Neural cell (in vitro differentiated cells): ENCODE results near the gene C14orf39. TPM values are rescaled to one million over a fixed set of nuclear protein-coding genes. Genes with fewer than 3 reads are reported as not detected.

Source experiments
- H2AFZ ChIP-seq: fragments of 200-600, 300-800 bp; sonication (generic), shearing (Covaris generic); 2 replicates; pipeline ENCODE4 v1.6.0; 2014; ENCODE audit warnings: low read depth, mild to moderate bottlenecking, antibody characterized with exemption, low read length, moderate library complexity
- H3F3A ChIP-seq: fragments of 200-600 bp; shearing (Covaris generic); 2 replicates; pipeline ENCODE4 v1.6.1; 2016; ENCODE audit warnings: mild to moderate bottlenecking, moderate library complexity, mixed read lengths, antibody characterized with exemption, low read length; ENCODE audit not compliant: insufficient read depth, poor library complexity, severe bottlenecking
- H3K27ac ChIP-seq: fragments of 200-600, 300-800 bp; sonication (generic), shearing (Covaris generic); 2 replicates; pipeline ENCODE4 v1.5.1; 2014; ENCODE audit warnings: mild to moderate bottlenecking, low read length, moderate library complexity
- H3K27me3 ChIP-seq: fragments of 300-800, 200-600 bp; sonication (generic), shearing (Covaris generic); 2 replicates; pipeline ENCODE4 v1.6.0; 2014; ENCODE audit warnings: mild to moderate bottlenecking, low read depth, low read length, moderate library complexity; ENCODE audit not compliant: insufficient read depth
- H3K36me3 ChIP-seq: fragments of 300-800, 200-600 bp; sonication (generic), shearing (Covaris generic); 2 replicates; pipeline ENCODE4 v1.5.1; 2014; ENCODE audit warnings: mild to moderate bottlenecking, antibody characterized with exemption, low read length, moderate library complexity; ENCODE audit not compliant: insufficient read depth
- H3K4me2 ChIP-seq: fragments of 300-800, 200-600 bp; sonication (generic), shearing (Covaris generic); 2 replicates; pipeline ENCODE4 v1.6.0; 2014; ENCODE audit warnings: mild to moderate bottlenecking, low read length
- H3K4me3 ChIP-seq: fragments of 300-800, 200-600 bp; sonication (generic), shearing (Covaris generic); 2 replicates; pipeline ENCODE4 v1.5.1; 2014; ENCODE audit warnings: mild to moderate bottlenecking, low read length, moderate library complexity
- H3K79me2 ChIP-seq: fragments of 200-600 bp; shearing (Covaris generic); replicated peaks from 2 replicates; pipeline ENCODE4 v1.6.0; 2014; ENCODE audit warnings: mild to moderate bottlenecking, low read length, moderate library complexity; ENCODE audit not compliant: insufficient read depth
- H3K9ac ChIP-seq: fragments of 300-800, 200-600 bp; sonication (generic), shearing (Covaris generic); 2 replicates; pipeline ENCODE4 v1.6.1; 2016; ENCODE audit warnings: mild to moderate bottlenecking, low read length, mixed read lengths
- H3K9me2 ChIP-seq: fragments of 200-600 bp; shearing (Covaris generic); 2 replicates; pipeline ENCODE4 v1.6.1; 2016; ENCODE audit warnings: mild to moderate bottlenecking, low read length, mixed read lengths; ENCODE audit not compliant: insufficient read depth
- H3K9me3 ChIP-seq: fragments of 200-600, 300-800 bp; sonication (generic), shearing (Covaris generic); 2 replicates; pipeline ENCODE4 v1.6.1; 2016; ENCODE audit warnings: mild to moderate bottlenecking, mixed run types, low read length, moderate library complexity, mixed read lengths
- H4K20me1 ChIP-seq: fragments of 200-600 bp; shearing (Covaris generic); 2 replicates; pipeline ENCODE4 v1.6.1; 2016; ENCODE audit warnings: mild to moderate bottlenecking, mixed run types; ENCODE audit not compliant: insufficient read depth
- CTCF ChIP-seq: fragments of 450-650 bp; IDR thresholded peaks from 2 replicates; pipeline ENCODE4 v1.5.1; 2014; ENCODE audit warnings: antibody characterized with exemption, mild to moderate bottlenecking, moderate library complexity; ENCODE audit not compliant: poor library complexity, severe bottlenecking
- EP300 ChIP-seq: fragments of 450-650 bp; conservative IDR thresholded peaks from 2 replicates; pipeline ENCODE4 v1.6.1; 2014; ENCODE audit warnings: antibody characterized with exemption, mild to moderate bottlenecking, moderate library complexity; ENCODE audit not compliant: poor library complexity, severe bottlenecking
- EZH2 ChIP-seq: fragments of 200-600, 300-800 bp; shearing (Covaris generic), sonication (generic); IDR thresholded peaks from 2 replicates; pipeline ENCODE4 v1.6.1; 2014; ENCODE audit warnings: antibody characterized with exemption, low read length, borderline replicate concordance, mild to moderate bottlenecking; ENCODE audit not compliant: insufficient read depth, poor library complexity, severe bottlenecking
- MXI1 ChIP-seq: fragments of 450-650 bp; conservative IDR thresholded peaks from 2 replicates; pipeline ENCODE4 v1.6.1; 2014; ENCODE audit warnings: antibody characterized with exemption, mild to moderate bottlenecking; ENCODE audit not compliant: poor library complexity, severe bottlenecking
- POLR2AphosphoS5 ChIP-seq: IDR thresholded peaks from 2 replicates; pipeline ENCODE4 v1.6.1; 2012
- RAD21 ChIP-seq: fragments of 450-650 bp; conservative IDR thresholded peaks from 2 replicates; pipeline ENCODE4 v1.6.1; 2014; ENCODE audit warnings: antibody characterized with exemption, mild to moderate bottlenecking, moderate library complexity
- REST ChIP-seq: IDR thresholded peaks from 2 replicates; pipeline ENCODE4 v1.6.1; 2012; ENCODE audit warnings: borderline replicate concordance
- SMC3 ChIP-seq: fragments of 450-650 bp; conservative IDR thresholded peaks from 2 replicates; pipeline ENCODE4 v1.6.1; 2014; ENCODE audit warnings: antibody characterized with exemption, mild to moderate bottlenecking, moderate library complexity; ENCODE audit not compliant: poor library complexity
- TAF1 ChIP-seq: IDR thresholded peaks from 2 replicates; pipeline ENCODE4 v1.6.1; 2012; ENCODE audit warnings: low read depth
- polyA plus RNA-seq: library from polyadenylated mRNA; depleted of rRNA; stranded (reverse); fragments of >200 nt; gene quantifications from 2 replicates; pipeline ENCODE4 v1.2.3, GENCODE V29; 2014

C14orf39 gene
- polyA plus RNA-seq, 1 donor from 2014 or later, result 0.12 TPM

GRCh38 chr14:60512126-60512525 lies 26.3 kb upstream of the C14orf39 start:
- Histone ChIP-seq H3K4me2 (no peak overlapping the region), H3K9ac (no peak overlapping the region), H2AFZ (no peak overlapping the region), H3K4me3 (no peak overlapping the region), H4K20me1 (no peaks in the 10 kb centered on the region), H3K9me2 (no peaks in the 10 kb centered on the region), H3F3A (no peaks in the 10 kb centered on the region), H3K9me3 (peaks cover 10% of the 10 kb centered on the region), H3K79me2 (no peaks in the 10 kb centered on the region), H3K36me3 (no peaks in the 10 kb centered on the region), H3K27me3 (peaks cover 100% of the 10 kb centered on the region), H3K27ac (no peak overlapping the region)
- no peak for TF ChIP-seq EZH2
- no peak for TF ChIP-seq TAF1
- no peak for TF ChIP-seq RAD21
- TF ChIP-seq MXI1, result no peak
- TF ChIP-seq SMC3, result no peak
- TF ChIP-seq POLR2AphosphoS5, result no peak
- TF ChIP-seq CTCF, result no peak
- TF ChIP-seq EP300, result no peak
- no peak for TF ChIP-seq REST

- Histone ChIP-seq H3K27ac (no peak overlapping the region), H3F3A (no peaks in the 10 kb centered on the region), H3K36me3 (no peaks in the 10 kb centered on the region), H3K27me3 (peaks cover 100% of the 10 kb centered on the region), H4K20me1 (no peaks in the 10 kb centered on the region), H3K4me2 (no peak overlapping the region), H3K9me3 (peaks cover 4% of the 10 kb centered on the region), H3K4me3 (no peak overlapping the region), H3K79me2 (no peaks in the 10 kb centered on the region), H3K9ac (no peak overlapping the region), H3K9me2 (no peaks in the 10 kb centered on the region), H2AFZ (no peak overlapping the region)
- TF ChIP-seq EZH2, result peak; percentile 33
- peak; percentile 21 for TF ChIP-seq POLR2AphosphoS5
- no peak for TF ChIP-seq TAF1
These were observed 25.2 kb upstream of the C14orf39 start for GRCh38 chr14:60510951-60511599.
